A549 (cell line): ENCODE data around the gene CCDC87. TPM values are rescaled to one million over a fixed set of nuclear protein-coding genes. Genes with fewer than 3 reads are reported as not detected.
A peak's percentile ranks its signal among the peaks of the same experiment; 100 is the strongest.
"Not testable (repeated sequence)": the region's sequence is repeated elsewhere in the genome, so short reads cannot be mapped to it uniquely, and the experiment has no call there.

Experiments
- ATAC-seq, 2 experiments: fragments of 200-7000 bp in 1 of 2; fragments of >200 bp in 1 of 2; cut with Nextera tagmentation in 1 of 2; cut with Tn5 transposase in 1 of 2; 3 replicates each; pipeline versions ENCODE4 v1.8.0 to v1.9.1; 2018 to 2020; ENCODE audit warnings: mild to moderate bottlenecking in 1 of 2, moderate library complexity in 1 of 2
- CTCF ChIA-PET: fragments of 300-600 bp; sonication (Branson Sonifier 250); formaldehyde crosslinking; extraction: SDS; loops from one replicate; lab custom pipeline; 2021; ENCODE audit warnings: antibody characterized with exemption, inconsistent platforms; lab: Yijun Ruan, JAX
- POLR2A ChIA-PET: fragments of 350-600 bp; formaldehyde crosslinking; extraction: SDS; loops from one replicate; lab custom pipeline; 2021; ENCODE audit warnings: antibody characterized with exemption, inconsistent platforms; lab: Yijun Ruan, JAX
- DNase-seq, 2 experiments: peaks; one replicate each; pipeline versions ENCODE4 v3.0.0 to v3.0.0-alpha.2; 2011 to 2016; ENCODE audit warnings: low read depth in 1 of 2, low spot score in 1 of 2
- FAIRE-seq: peaks from 2 replicates; lab custom pipeline; 2011; peaks lifted over from hg19 to GRCh38; lab: Jason Lieb, UNC
- H3K27ac ChIP-seq, 2 experiments: fragments of >200 bp; sonication (Bioruptor Twin); formaldehyde crosslinking; 3 replicates each; pipeline ENCODE4 v1.5.1; 2016 to 2017
- H3K4me1 ChIP-seq: fragments of >200 bp; sonication (Bioruptor Twin); formaldehyde crosslinking; 3 replicates; pipeline ENCODE4 v1.6.1; 2016
- H3K4me2 ChIP-seq: fragments of >200 bp; sonication (Bioruptor Twin); formaldehyde crosslinking; 3 replicates; pipeline ENCODE4 v1.6.1; 2016
- H3K4me3 ChIP-seq: fragments of >200 bp; sonication (Bioruptor Twin); formaldehyde crosslinking; 3 replicates; pipeline ENCODE4 v1.5.1; 2016
- H3K9me3 ChIP-seq: fragments of >200 bp; sonication (Bioruptor Twin); formaldehyde crosslinking; 3 replicates; pipeline ENCODE4 v1.6.1; 2016
- CBX2 ChIP-seq: fragments of 200-600 bp; sonication (generic); IDR thresholded peaks from 2 replicates; pipeline ENCODE4 v1.6.1; 2016; ENCODE audit warnings: low read depth, mild to moderate bottlenecking, borderline replicate concordance
- EHF ChIP-seq: fragments of 250-450 bp; sonication (Bioruptor Pico); IDR thresholded peaks from 2 replicates; pipeline ENCODE4 v1.5.0; 2020; ENCODE audit warnings: mild to moderate bottlenecking
- ESRRA ChIP-seq: fragments of 150-350 bp; IDR thresholded peaks from 2 replicates; pipeline ENCODE4 v1.6.1; 2014; ENCODE audit warnings: mild to moderate bottlenecking, low read length, borderline replicate concordance
- FOSL2 ChIP-seq, 2 experiments: fragments of 450-650 bp in 1 of 2; fragments of >200 bp in 1 of 2; sonication (Bioruptor Twin) in 1 of 2; formaldehyde crosslinking; IDR thresholded peaks; 2 replicates each; pipeline versions ENCODE4 v1.5.0 to v1.6.1; 2016 to 2020; ENCODE audit warnings: mild to moderate bottlenecking in 1 of 2, moderate library complexity in 1 of 2
- JUN ChIP-seq, 2 experiments: fragments of >200 bp; sonication (Bioruptor Twin); formaldehyde crosslinking; IDR thresholded peaks; 2 replicates in 1 of 2; 3 replicates in 1 of 2; pipeline ENCODE4 v1.6.1; 2016 to 2017
- KDM5A ChIP-seq: fragments of 200-600 bp; sonication (generic); IDR thresholded peaks from 2 replicates; pipeline ENCODE4 v1.6.1; 2016; ENCODE audit warnings: antibody characterized with exemption, mild to moderate bottlenecking
- MAFK ChIP-seq: fragments of 450-650 bp; IDR thresholded peaks from 2 replicates; pipeline ENCODE4 v1.6.1; 2014; ENCODE audit not compliant: partially characterized antibody
- MYC ChIP-seq: IDR thresholded peaks from 2 replicates; pipeline ENCODE4 v1.6.1; 2012; ENCODE audit warnings: mild to moderate bottlenecking, inconsistent platforms, low read length, improper control_type of control experiment, borderline replicate concordance
- PHF8 ChIP-seq: fragments of 200-600 bp; sonication (generic); IDR thresholded peaks from 2 replicates; pipeline ENCODE4 v1.6.1; 2016; ENCODE audit warnings: low read depth, mild to moderate bottlenecking, antibody characterized with exemption, moderate library complexity, borderline replicate concordance
- POLR2A ChIP-seq: IDR thresholded peaks from 2 replicates; pipeline ENCODE4 v1.6.1; 2012; ENCODE audit warnings: mild to moderate bottlenecking, low read length
- RAD21 ChIP-seq, 2 experiments: fragments of >200 bp in 1 of 2; sonication (Bioruptor Twin) in 1 of 2; formaldehyde crosslinking in 1 of 2; IDR thresholded peaks in 1 of 2; conservative IDR thresholded peaks in 1 of 2; 2 replicates in 1 of 2; 3 replicates in 1 of 2; pipeline ENCODE4 v1.6.1; 2012 to 2018; ENCODE audit warnings: inconsistent platforms in 1 of 2
- SMC3 ChIP-seq: fragments of >200 bp; sonication (Bioruptor Twin); formaldehyde crosslinking; IDR thresholded peaks from 3 replicates; pipeline ENCODE4 v1.6.1; 2018; ENCODE audit warnings: inconsistent platforms
- ZFP36 ChIP-seq: fragments of 450-650 bp; IDR thresholded peaks from 2 replicates; pipeline ENCODE4 v1.6.1; 2014; ENCODE audit warnings: borderline replicate concordance; ENCODE audit not compliant: partially characterized antibody
- WGBS: methylation state at CpG from one replicate; pipeline ENCODE4 v1.1.6; 2017; ENCODE audit errors: missing lambda C conversion rate; 5-methylcytosine and 5-hydroxymethylcytosine counted together
- polyA minus RNA-seq: library from RNA; depleted of rRNA, polyadenylated mRNA; stranded (reverse); fragments of >200 nt; gene quantifications from 2 replicates; pipeline ENCODE4 v1.2.3, GENCODE V29; 2011; rRNA and poly(A)+ RNA removed
- polyA plus RNA-seq, 4 experiments: library from polyadenylated mRNA; depleted of rRNA in 3 of 4; stranded (reverse); fragments of >200 nt; fragmentation: RNase III in 1 of 4; extraction: RNeasy Plus Mini Kit Qiagen cat#74134 plus additional on column Dnase treatment in 1 of 4; gene quantifications; 2 replicates in 3 of 4; 3 replicates in 1 of 4; pipeline ENCODE4 v1.2.3, GENCODE V29; 2011 to 2017
- TF ChIP-seq, protein P1 (sequence below): IDR thresholded peaks from 2 replicates; pipeline ENCODE4 v1.6.1; 2012; ENCODE audit warnings: low read depth, borderline replicate concordance
- TF ChIP-seq, protein P2 (sequence below): fragments of >200 bp; sonication (Bioruptor Twin); formaldehyde crosslinking; IDR thresholded peaks from 3 replicates; pipeline ENCODE4 v1.5.1; 2016
- TF ChIP-seq, protein P3 (sequence below): IDR thresholded peaks from 2 replicates; pipeline ENCODE4 v1.6.1; 2012
- TF ChIP-seq, protein P4 (sequence below): fragments of >200 bp; sonication (Bioruptor Twin); formaldehyde crosslinking; IDR thresholded peaks from 3 replicates; pipeline ENCODE4 v1.6.1; 2016
- TF ChIP-seq, protein P5 (sequence below): fragments of 150-350 bp; IDR thresholded peaks from 2 replicates; pipeline ENCODE4 v1.6.1; 2014; ENCODE audit warnings: low read depth, mild to moderate bottlenecking, low read length

Gene CCDC87, protein sequence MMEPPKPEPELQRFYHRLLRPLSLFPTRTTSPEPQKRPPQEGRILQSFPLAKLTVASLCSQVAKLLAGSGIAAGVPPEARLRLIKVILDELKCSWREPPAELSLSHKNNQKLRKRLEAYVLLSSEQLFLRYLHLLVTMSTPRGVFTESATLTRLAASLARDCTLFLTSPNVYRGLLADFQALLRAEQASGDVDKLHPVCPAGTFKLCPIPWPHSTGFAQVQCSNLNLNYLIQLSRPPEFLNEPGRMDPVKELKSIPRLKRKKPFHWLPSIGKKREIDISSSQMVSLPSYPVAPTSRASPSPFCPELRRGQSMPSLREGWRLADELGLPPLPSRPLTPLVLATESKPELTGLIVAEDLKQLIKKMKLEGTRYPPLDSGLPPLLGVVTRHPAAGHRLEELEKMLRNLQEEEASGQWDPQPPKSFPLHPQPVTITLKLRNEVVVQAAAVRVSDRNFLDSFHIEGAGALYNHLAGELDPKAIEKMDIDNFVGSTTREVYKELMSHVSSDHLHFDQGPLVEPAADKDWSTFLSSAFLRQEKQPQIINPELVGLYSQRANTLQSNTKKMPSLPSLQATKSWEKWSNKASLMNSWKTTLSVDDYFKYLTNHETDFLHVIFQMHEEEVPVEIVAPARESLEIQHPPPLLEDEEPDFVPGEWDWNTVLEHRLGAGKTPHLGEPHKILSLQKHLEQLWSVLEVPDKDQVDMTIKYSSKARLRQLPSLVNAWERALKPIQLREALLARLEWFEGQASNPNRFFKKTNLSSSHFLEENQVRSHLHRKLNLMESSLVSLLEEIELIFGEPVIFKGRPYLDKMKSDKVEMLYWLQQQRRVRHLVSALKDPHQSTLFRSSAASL
- polyA plus RNA-seq (2011; rRNA removed) (0.47 and 0.54 TPM in 2 replicates), polyA plus RNA-seq (2017; fragmentation: RNase III; extraction: RNeasy Plus Mini Kit Qiagen cat#74134 plus additional on column Dnase treatment) (0.56 to 0.68 TPM (median 0.65 TPM) in 3 replicates), polyA minus RNA-seq (0.21 and 0.39 TPM in 2 replicates)
- 0.14 and 0.19 TPM in 2 replicates for polyA plus RNA-seq (2012; cell fraction: cytosol; rRNA removed)
- polyA plus RNA-seq (2012; cell fraction: nucleus; rRNA removed): 0.22 and 0.31 TPM in 2 replicates

DNA sequence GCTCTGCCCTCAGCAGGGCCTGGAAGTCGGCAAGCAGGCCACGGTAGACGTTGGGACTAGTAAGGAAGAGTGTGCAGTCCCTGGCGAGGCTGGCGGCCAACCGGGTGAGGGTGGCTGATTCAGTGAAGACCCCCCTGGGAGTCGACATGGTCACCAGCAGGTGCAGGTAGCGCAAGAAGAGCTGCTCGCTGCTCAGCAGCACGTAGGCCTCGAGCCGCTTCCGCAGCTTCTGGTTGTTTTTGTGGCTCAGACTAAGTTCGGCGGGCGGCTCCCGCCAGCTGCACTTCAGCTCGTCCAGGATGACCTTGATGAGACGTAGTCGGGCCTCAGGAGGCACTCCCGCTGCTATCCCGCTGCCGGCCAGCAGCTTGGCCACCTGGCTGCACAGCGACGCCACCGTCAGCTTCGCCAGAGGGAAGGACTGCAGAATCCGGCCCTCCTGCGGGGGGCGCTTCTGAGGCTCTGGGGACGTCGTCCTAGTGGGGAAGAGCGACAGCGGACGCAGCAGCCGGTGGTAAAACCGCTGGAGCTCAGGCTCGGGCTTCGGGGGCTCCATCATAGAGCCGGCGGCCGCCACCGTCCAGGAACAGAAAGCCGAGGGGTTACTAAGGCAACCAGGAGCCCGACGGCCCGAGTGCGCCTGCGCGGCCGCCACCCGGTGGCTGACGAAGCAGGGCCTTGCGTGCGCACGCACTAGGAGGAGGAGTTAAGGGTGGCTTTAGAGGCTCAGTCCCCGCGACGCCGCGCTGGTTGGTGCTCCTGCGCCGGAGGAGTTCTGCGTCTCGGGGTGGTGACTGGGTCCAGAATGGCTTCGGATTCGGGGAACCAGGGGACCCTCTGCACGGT lies at the start of gene CCDC87, which contains the start of gene CCS:
Gene CCDC87 (minus strand): TSS at position 607 of the 846 bp plus-strand sequence. CDS start 48 bp downstream, at position 559.
Gene CCS (plus strand): TSS at position 729 of the 846 bp plus-strand sequence. CDS start 77 bp downstream, at position 806.
- 24% methylated on average over 54 of the region's 68 CpGs for WGBS
- FAIRE-seq (no peak), ATAC-seq (peak; percentile 98), DNase-seq (peak; percentile 96 to 100)
- TF ChIP-seq MYC: no peak
- TF ChIP-seq, protein P1, sequence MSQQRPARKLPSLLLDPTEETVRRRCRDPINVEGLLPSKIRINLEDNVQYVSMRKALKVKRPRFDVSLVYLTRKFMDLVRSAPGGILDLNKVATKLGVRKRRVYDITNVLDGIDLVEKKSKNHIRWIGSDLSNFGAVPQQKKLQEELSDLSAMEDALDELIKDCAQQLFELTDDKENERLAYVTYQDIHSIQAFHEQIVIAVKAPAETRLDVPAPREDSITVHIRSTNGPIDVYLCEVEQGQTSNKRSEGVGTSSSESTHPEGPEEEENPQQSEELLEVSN: peak; percentile 84
- TF ChIP-seq, protein P2, sequence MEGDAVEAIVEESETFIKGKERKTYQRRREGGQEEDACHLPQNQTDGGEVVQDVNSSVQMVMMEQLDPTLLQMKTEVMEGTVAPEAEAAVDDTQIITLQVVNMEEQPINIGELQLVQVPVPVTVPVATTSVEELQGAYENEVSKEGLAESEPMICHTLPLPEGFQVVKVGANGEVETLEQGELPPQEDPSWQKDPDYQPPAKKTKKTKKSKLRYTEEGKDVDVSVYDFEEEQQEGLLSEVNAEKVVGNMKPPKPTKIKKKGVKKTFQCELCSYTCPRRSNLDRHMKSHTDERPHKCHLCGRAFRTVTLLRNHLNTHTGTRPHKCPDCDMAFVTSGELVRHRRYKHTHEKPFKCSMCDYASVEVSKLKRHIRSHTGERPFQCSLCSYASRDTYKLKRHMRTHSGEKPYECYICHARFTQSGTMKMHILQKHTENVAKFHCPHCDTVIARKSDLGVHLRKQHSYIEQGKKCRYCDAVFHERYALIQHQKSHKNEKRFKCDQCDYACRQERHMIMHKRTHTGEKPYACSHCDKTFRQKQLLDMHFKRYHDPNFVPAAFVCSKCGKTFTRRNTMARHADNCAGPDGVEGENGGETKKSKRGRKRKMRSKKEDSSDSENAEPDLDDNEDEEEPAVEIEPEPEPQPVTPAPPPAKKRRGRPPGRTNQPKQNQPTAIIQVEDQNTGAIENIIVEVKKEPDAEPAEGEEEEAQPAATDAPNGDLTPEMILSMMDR: peak; percentile 68
- TF ChIP-seq CBX2: no peak
- peak; percentile 42 to 69; a peak in 4 of 5 replicates for TF ChIP-seq JUN (IDR thresholded peaks at IDR 0.05)
- TF ChIP-seq, protein P3, sequence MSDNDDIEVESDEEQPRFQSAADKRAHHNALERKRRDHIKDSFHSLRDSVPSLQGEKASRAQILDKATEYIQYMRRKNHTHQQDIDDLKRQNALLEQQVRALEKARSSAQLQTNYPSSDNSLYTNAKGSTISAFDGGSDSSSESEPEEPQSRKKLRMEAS: peak; percentile 85
- TF ChIP-seq POLR2A: peak; percentile 99
- TF ChIP-seq, protein P4, sequence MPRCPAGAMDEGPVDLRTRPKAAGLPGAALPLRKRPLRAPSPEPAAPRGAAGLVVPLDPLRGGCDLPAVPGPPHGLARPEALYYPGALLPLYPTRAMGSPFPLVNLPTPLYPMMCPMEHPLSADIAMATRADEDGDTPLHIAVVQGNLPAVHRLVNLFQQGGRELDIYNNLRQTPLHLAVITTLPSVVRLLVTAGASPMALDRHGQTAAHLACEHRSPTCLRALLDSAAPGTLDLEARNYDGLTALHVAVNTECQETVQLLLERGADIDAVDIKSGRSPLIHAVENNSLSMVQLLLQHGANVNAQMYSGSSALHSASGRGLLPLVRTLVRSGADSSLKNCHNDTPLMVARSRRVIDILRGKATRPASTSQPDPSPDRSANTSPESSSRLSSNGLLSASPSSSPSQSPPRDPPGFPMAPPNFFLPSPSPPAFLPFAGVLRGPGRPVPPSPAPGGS: peak; percentile 85; the same call in 2 of the 3 replicates
- no peak for TF ChIP-seq MAFK
- TF ChIP-seq SMC3: peak; percentile 46
- TF ChIP-seq PHF8: no peak; the same call in 1 of the 2 replicates
- peak in 1 of 2 experiments; percentile 45; a peak in 3 of 5 replicates for TF ChIP-seq RAD21 (conservative IDR thresholded peaks at IDR 0.05 in 1 of 2, IDR thresholded peaks at IDR 0.05 in 1 of 2)
- peak; percentile 91 for TF ChIP-seq ESRRA
- CTCF ChIA-PET: interaction anchor here (0.5 to 9.5 kb wide), 30 partner anchors 8 to 175 kb away, joined by 3 to 89 read pairs (median 4); partner anchors contain the start of genes ACTN3, BBS1, CTSF and RBM14
- Histone ChIP-seq H3K9me3 (no peaks in the 10 kb centered on the region; the same call in 2 of the 3 replicates), H3K4me2 (peak within 1 kb of the TSS; percentile 80), H3K4me3 (peak within 1 kb of the TSS; percentile 68), H3K4me1 (peaks cover 9% of the 10 kb centered on the region; the same call in 2 of the 3 replicates), H3K27ac (peak within 1 kb of the TSS; percentile 89 to 91)
- POLR2A ChIA-PET: interaction anchor here (0.7 to 2.5 kb wide), 8 partner anchors 15 to 126 kb away, joined by 3 to 26 read pairs (median 4); partner anchors contain the start of genes DPP3, PELI3, RBM14 and RBM4

DNA sequence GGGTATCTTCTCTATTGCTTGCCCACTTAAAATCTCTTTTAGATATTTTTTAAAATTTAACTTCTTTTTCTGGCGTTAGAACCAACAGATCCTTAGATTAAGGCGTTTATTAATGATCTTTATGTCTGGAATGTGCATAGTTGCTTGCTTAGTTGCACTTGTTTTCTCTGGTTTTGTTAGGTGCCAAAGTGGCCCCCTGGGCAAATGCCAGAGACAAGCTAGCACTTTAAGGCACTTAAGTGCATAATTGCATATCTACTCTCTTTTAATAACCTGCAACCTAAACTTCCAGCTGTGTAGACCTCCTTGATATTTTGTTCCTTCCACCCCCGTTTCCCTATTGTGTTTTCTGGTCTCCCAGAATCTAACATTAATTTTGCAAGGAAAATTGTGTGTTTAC lies 49.0 kb upstream of the CCDC87 start:
- Histone ChIP-seq H3K4me3 (peak overlapping the region; percentile 71), H3K27ac (no peak overlapping the region), H3K4me2 (peak overlapping the region; percentile 83), H3K9me3 (no peaks in the 10 kb centered on the region), H3K4me1 (peaks cover 58% of the 10 kb centered on the region)
- FAIRE-seq: no peak
- DNase-seq: no peak
- POLR2A ChIA-PET: no interaction called here
- no peak for ATAC-seq
- WGBS: 33% methylated on average over 3 of the region's 3 CpGs
- CTCF ChIA-PET: interaction anchor here (0.8 kb wide), 1 partner anchor 37 kb away, joined by 4 read pairs; no protein-coding TSS in a partner anchor
- no peak for TF ChIP-seq ZFP36
- TF ChIP-seq, protein P5, sequence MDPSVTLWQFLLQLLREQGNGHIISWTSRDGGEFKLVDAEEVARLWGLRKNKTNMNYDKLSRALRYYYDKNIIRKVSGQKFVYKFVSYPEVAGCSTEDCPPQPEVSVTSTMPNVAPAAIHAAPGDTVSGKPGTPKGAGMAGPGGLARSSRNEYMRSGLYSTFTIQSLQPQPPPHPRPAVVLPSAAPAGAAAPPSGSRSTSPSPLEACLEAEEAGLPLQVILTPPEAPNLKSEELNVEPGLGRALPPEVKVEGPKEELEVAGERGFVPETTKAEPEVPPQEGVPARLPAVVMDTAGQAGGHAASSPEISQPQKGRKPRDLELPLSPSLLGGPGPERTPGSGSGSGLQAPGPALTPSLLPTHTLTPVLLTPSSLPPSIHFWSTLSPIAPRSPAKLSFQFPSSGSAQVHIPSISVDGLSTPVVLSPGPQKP: no peak
- TF ChIP-seq, protein P4: no peak
- no peak for TF ChIP-seq FOSL2 (IDR thresholded peaks at IDR 0.05)
- no peak for TF ChIP-seq FOSL2 (CRISPR knock-in tag; IDR thresholded peaks at IDR 0.05)
- TF ChIP-seq EHF (CRISPR knock-in tag): no peak
- TF ChIP-seq CBX2: no peak
- TF ChIP-seq KDM5A: no peak

DNA sequence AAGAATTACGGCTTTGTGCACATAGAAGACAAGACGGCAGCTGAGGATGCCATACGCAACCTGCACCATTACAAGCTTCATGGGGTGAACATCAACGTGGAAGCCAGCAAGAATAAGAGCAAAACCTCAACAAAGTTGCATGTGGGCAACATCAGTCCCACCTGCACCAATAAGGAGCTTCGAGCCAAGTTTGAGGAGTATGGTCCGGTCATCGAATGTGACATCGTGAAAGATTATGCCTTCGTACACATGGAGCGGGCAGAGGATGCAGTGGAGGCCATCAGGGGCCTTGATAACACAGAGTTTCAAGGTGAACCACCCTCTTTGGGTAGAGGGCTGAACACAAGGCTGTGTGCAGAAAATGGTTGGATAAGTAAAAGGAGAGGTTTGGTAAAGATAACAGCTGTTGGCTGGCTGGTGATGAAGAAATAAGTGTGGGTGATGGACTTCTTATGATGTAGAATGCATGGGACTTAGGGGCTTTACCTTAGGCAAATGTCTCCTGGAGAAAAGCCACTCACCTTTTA lies 47.0 kb upstream of the CCDC87 start:
- Histone ChIP-seq H3K4me1 (peaks cover 52% of the 10 kb centered on the region), H3K4me3 (peak overlapping the region; percentile 71), H3K4me2 (peak overlapping the region; percentile 83)
- FAIRE-seq, H3K27ac ChIP-seq, CTCF ChIA-PET, H3K9me3 ChIP-seq, ATAC-seq, DNase-seq: not testable (repeated sequence)
- POLR2A ChIA-PET: interaction anchor here (2.5 to 3.0 kb wide), 4 partner anchors 9 to 160 kb away, joined by 17 to 60 read pairs (median 27); partner anchors contain the start of genes DPP3, RBM14 and RBM4B
- 68% methylated on average over 10 of the region's 10 CpGs for WGBS
